GM18526 (cell line): Measurements from ENCODE around the gene DHRSX.

Experiments used
- POLR2A ChIP-seq: IDR thresholded peaks from 3 replicates; pipeline ENCODE4 v1.6.1; 2011; ENCODE audit not compliant: insufficient read length; ENCODE audit errors: extremely low read depth

DHRSX gene

GRCh38 chrX:2446815-2447214 is 54.0 kb downstream of the DHRSX start:
- TF ChIP-seq POLR2A: no peak

GRCh38 chrX:2445662-2446623 is 54.8 kb downstream of the DHRSX start:
- TF ChIP-seq POLR2A: no peak

GRCh38 chrX:2442694-2443093 is 58.1 kb downstream of the DHRSX start:
- no peak for TF ChIP-seq POLR2A

GRCh38 chrX:2441466-2441865 is 59.3 kb downstream of the DHRSX start:
- TF ChIP-seq POLR2A: no peak

- TF ChIP-seq POLR2A: no peak
Measured at GRCh38 chrX:2439613-2440012, 61.2 kb downstream of the DHRSX start.

- no peak for TF ChIP-seq POLR2A
Measured at GRCh38 chrX:2435465-2435864, 65.3 kb downstream of the DHRSX start.

GRCh38 chrX:2434270-2435163 is 66.3 kb downstream of the DHRSX start:
- no peak for TF ChIP-seq POLR2A

- no peak for TF ChIP-seq POLR2A
Measured at GRCh38 chrX:2432298-2432863, 68.4 kb downstream of the DHRSX start.

- TF ChIP-seq POLR2A: no peak
Measured at GRCh38 chrX:2430265-2430825, 70.4 kb downstream of the DHRSX start.

GRCh38 chrX:2427737-2428136 is 73.0 kb downstream of the DHRSX start:
- no peak for TF ChIP-seq POLR2A

GRCh38 chrX:2427147-2427546 is 73.6 kb downstream of the DHRSX start:
- no peak for TF ChIP-seq POLR2A

- TF ChIP-seq POLR2A: no peak
Measured at GRCh38 chrX:2426289-2426882, 74.4 kb downstream of the DHRSX start.

- TF ChIP-seq POLR2A: no peak
Measured at GRCh38 chrX:2425286-2426071, 75.3 kb downstream of the DHRSX start.

GRCh38 chrX:2424317-2424716 is 76.5 kb downstream of the DHRSX start:
- no peak for TF ChIP-seq POLR2A
